HEK293T (cell line): ENCODE measurements around the gene AOC1.
A peak's percentile ranks its signal among the peaks of the same experiment; 100 is the strongest.

ENCODE experiments used
- CTCF ChIA-PET: fragments of 350-600 bp; formaldehyde crosslinking; extraction: SDS; loops from one replicate; lab custom pipeline; 2021; ENCODE audit warnings: antibody characterized with exemption, inconsistent platforms; lab: Yijun Ruan, JAX
- POLR2A ChIA-PET: fragments of 350-600 bp; formaldehyde crosslinking; extraction: SDS; loops from one replicate; lab custom pipeline; 2020; ENCODE audit warnings: antibody characterized with exemption, inconsistent platforms; lab: Yijun Ruan, JAX
- DNase-seq: peaks from one replicate; pipeline ENCODE4 v3.0.0; 2012; ENCODE audit warnings: mixed read lengths; ENCODE audit errors: extremely low spot score
- ARNT ChIP-seq: fragments of 450-650 bp; IDR thresholded peaks from 2 replicates; pipeline ENCODE4 v1.6.1; 2017; ENCODE audit warnings: mild to moderate bottlenecking
- BHLHE40 ChIP-seq: fragments of 450-650 bp; IDR thresholded peaks from 2 replicates; pipeline ENCODE4 v1.6.1; 2016; ENCODE audit warnings: mild to moderate bottlenecking, moderate library complexity, borderline replicate concordance
- CTBP1 ChIP-seq: fragments of 450-650 bp; IDR thresholded peaks from 2 replicates; pipeline ENCODE4 v1.6.1; 2016; ENCODE audit warnings: borderline replicate concordance
- ELF4 ChIP-seq: fragments of 450-650 bp; IDR thresholded peaks from 2 replicates; pipeline ENCODE4 v1.6.1; 2017; ENCODE audit warnings: antibody characterized with exemption
- FOXA1 ChIP-seq: fragments of 450-650 bp; IDR thresholded peaks from 2 replicates; pipeline ENCODE4 v1.6.1; 2016; ENCODE audit warnings: mild to moderate bottlenecking
- FOXK2 ChIP-seq: fragments of 450-650 bp; IDR thresholded peaks from 2 replicates; pipeline ENCODE4 v1.6.1; 2016; ENCODE audit warnings: mild to moderate bottlenecking
- FOXM1 ChIP-seq: fragments of 450-650 bp; IDR thresholded peaks from 2 replicates; pipeline ENCODE4 v1.6.1; 2017; ENCODE audit warnings: mild to moderate bottlenecking, borderline replicate concordance
- HDGF ChIP-seq: fragments of 450-650 bp; IDR thresholded peaks from 2 replicates; pipeline ENCODE4 v1.6.1; 2017; ENCODE audit warnings: antibody characterized with exemption, borderline replicate concordance
- L3MBTL2 ChIP-seq: fragments of 450-650 bp; conservative IDR thresholded peaks from 2 replicates; pipeline ENCODE4 v1.6.1; 2016; ENCODE audit warnings: mild to moderate bottlenecking
- LEF1 ChIP-seq: fragments of 450-650 bp; IDR thresholded peaks from 2 replicates; pipeline ENCODE4 v1.6.1; 2017; ENCODE audit warnings: mild to moderate bottlenecking, borderline replicate concordance
- NFRKB ChIP-seq: fragments of 450-650 bp; IDR thresholded peaks from 2 replicates; pipeline ENCODE4 v1.6.1; 2016; ENCODE audit warnings: mild to moderate bottlenecking, moderate library complexity
- PKNOX1 ChIP-seq: fragments of 450-650 bp; IDR thresholded peaks from 2 replicates; pipeline ENCODE4 v1.6.1; 2016
- SP1 ChIP-seq: fragments of 450-650 bp; IDR thresholded peaks from 2 replicates; pipeline ENCODE4 v1.6.1; 2017
- SUZ12 ChIP-seq: fragments of 450-650 bp; IDR thresholded peaks from 2 replicates; pipeline ENCODE4 v1.6.1; 2016; ENCODE audit warnings: mild to moderate bottlenecking
- TARDBP ChIP-seq: fragments of 450-650 bp; IDR thresholded peaks from 2 replicates; pipeline ENCODE4 v1.6.1; 2016
- ZNF384 ChIP-seq: fragments of 450-650 bp; IDR thresholded peaks from 2 replicates; pipeline ENCODE4 v1.6.1; 2016

AOC1 gene

GRCh38 chr7:150879345-150879744 is 27.0 kb downstream of the AOC1 start:
- CTCF ChIA-PET = interaction anchor here (1.5 to 1.8 kb wide), 3 partner anchors 19 to 100 kb away, joined by 3 to 7 read pairs (median 3); no protein-coding TSS in a partner anchor
- POLR2A ChIA-PET = no interaction called here
- TF ChIP-seq ZNF384 = no peak
- no peak for TF ChIP-seq FOXK2
- no peak for TF ChIP-seq LEF1
- TF ChIP-seq FOXA1 = no peak
- TF ChIP-seq SP1 = no peak
- TF ChIP-seq FOXM1 = no peak
- no peak for TF ChIP-seq ARNT
- TF ChIP-seq HDGF = no peak
- TF ChIP-seq NFRKB = no peak
- no peak for TF ChIP-seq SUZ12
- TF ChIP-seq PKNOX1 = no peak
- no peak for TF ChIP-seq BHLHE40
- TF ChIP-seq L3MBTL2 = no peak
- TF ChIP-seq CTBP1 = no peak
- no peak for TF ChIP-seq TARDBP
- no peak for TF ChIP-seq ELF4
- DNase-seq = peak; percentile 8

- POLR2A ChIA-PET = no interaction called here
Observed at GRCh38 chr7:150881189-150881588, 28.9 kb downstream of the AOC1 start.

DNA sequence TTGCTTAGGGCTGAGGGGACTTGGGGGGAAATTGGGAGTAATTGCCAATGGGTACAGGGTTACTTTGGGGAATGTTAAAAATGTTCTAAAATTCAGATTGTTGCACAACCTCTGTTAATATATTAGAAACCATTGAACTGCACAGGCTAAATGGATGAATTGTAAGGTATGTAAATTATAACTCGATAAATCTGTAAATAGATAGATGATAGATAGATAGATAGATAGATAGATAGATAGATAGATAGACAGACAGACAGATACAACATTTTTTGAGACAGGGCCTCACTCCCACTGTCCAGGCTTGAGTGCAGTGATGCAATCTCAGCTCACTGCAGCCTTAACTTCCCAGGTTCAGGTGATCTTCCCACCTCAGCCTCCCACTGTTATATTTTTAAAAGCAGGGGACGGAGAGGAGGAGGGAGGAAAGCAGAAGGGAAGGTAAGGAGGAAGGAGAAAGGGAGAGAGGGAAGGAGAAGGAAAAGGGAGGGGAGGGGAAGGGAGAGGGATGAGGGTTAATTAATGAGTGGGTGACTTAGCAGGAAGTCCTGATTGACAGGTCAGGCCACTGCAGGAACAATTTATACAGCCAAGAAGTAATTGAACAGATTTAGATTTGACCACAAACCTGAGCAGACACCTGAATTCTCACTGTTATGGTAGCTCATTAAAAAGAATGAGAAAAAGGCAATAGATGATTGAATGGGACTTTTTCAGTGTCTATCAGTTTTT is 38.7 kb downstream of the AOC1 start:
- no peak for DNase-seq
- peak; percentile 61 for TF ChIP-seq PKNOX1
- no peak for TF ChIP-seq SUZ12
- CTCF ChIA-PET = interaction anchor here (0.6 to 0.7 kb wide), 2 partner anchors 95 to 143 kb away, joined by 3 to 4 read pairs; no protein-coding TSS in a partner anchor
- POLR2A ChIA-PET = no interaction called here

More at GRCh38 chr7:150881189-150881588, 28.9 kb downstream of the AOC1 start:
- CTCF ChIA-PET = interaction anchor here (0.7 kb wide), 1 partner anchor 32 kb away, joined by 5 read pairs; no protein-coding TSS in a partner anchor
- TF ChIP-seq LEF1 = no peak
- TF ChIP-seq FOXM1 = no peak
- DNase-seq = no peak

GRCh38 chr7:150891740-150892139 is 39.4 kb downstream of the AOC1 start:
- POLR2A ChIA-PET = no interaction called here
- DNase-seq = no peak
- TF ChIP-seq HDGF (no peak), NFRKB (no peak), ELF4 (no peak), FOXK2 (no peak), L3MBTL2 (no peak), ZNF384 (no peak), SUZ12 (no peak), PKNOX1 (no peak), FOXM1 (no peak)
- CTCF ChIA-PET = interaction anchor here (0.6 to 0.7 kb wide), 2 partner anchors 94 to 218 kb away, joined by 4 to 5 read pairs; no protein-coding TSS in a partner anchor

DNA sequence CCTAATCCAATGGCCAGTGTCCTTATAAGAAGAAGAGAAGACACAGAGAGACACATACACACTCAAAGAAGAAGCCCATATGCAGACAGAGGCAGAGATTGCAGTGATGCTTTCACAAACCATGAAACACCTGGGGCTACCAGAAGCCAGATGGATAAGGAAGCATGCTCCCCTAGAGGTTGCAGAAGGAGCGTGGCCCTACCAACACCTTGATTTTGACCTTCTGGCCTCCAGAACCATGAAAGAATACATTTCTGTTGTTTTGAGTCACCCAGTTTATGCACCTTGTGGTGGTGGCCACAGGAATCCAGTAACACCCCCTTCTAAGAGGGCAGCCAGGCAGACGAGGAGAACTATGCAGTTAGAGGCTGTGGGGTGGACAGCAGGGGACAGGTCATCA is 43.5 kb downstream of the AOC1 start:
- POLR2A ChIA-PET = no interaction called here
- TF ChIP-seq ARNT (no peak), CTBP1 (no peak), L3MBTL2 (no peak), PKNOX1 (no peak), TARDBP (no peak), FOXA1 (no peak), FOXM1 (no peak), ZNF384 (no peak), SUZ12 (no peak), BHLHE40 (no peak), LEF1 (no peak), NFRKB (no peak), HDGF (no peak), FOXK2 (no peak)
- CTCF ChIA-PET = no interaction called here
- DNase-seq = no peak

GRCh38 chr7:150896562-150897209 is 44.4 kb downstream of the AOC1 start:
- TF ChIP-seq HDGF (no peak), SP1 (no peak), PKNOX1 (no peak), FOXM1 (no peak), ELF4 (no peak), BHLHE40 (no peak), FOXK2 (no peak), CTBP1 (no peak), FOXA1 (no peak), NFRKB (no peak), SUZ12 (no peak), ZNF384 (no peak), ARNT (no peak), LEF1 (no peak), L3MBTL2 (no peak), TARDBP (no peak)
- POLR2A ChIA-PET = no interaction called here
- DNase-seq = no peak
- CTCF ChIA-PET = interaction anchor here (0.8 kb wide), 1 partner anchor 19 kb away, joined by 3 read pairs; no protein-coding TSS in a partner anchor
